Neural cell (in vitro differentiated cells): Measurements from ENCODE around the gene KCNT1.

Source experiments
- CTCF ChIP-seq: fragments of 450-650 bp; IDR thresholded peaks from 2 replicates; pipeline ENCODE4 v1.5.1; 2014; ENCODE audit warnings: antibody characterized with exemption, mild to moderate bottlenecking, moderate library complexity; ENCODE audit not compliant: poor library complexity, severe bottlenecking
- EP300 ChIP-seq: fragments of 450-650 bp; conservative IDR thresholded peaks from 2 replicates; pipeline ENCODE4 v1.6.1; 2014; ENCODE audit warnings: antibody characterized with exemption, mild to moderate bottlenecking, moderate library complexity; ENCODE audit not compliant: poor library complexity, severe bottlenecking
- EZH2 ChIP-seq: fragments of 200-600, 300-800 bp; shearing (Covaris generic), sonication (generic); IDR thresholded peaks from 2 replicates; pipeline ENCODE4 v1.6.1; 2014; ENCODE audit warnings: antibody characterized with exemption, low read length, borderline replicate concordance, mild to moderate bottlenecking; ENCODE audit not compliant: insufficient read depth, poor library complexity, severe bottlenecking
- MXI1 ChIP-seq: fragments of 450-650 bp; conservative IDR thresholded peaks from 2 replicates; pipeline ENCODE4 v1.6.1; 2014; ENCODE audit warnings: antibody characterized with exemption, mild to moderate bottlenecking; ENCODE audit not compliant: poor library complexity, severe bottlenecking
- POLR2AphosphoS5 ChIP-seq: IDR thresholded peaks from 2 replicates; pipeline ENCODE4 v1.6.1; 2012
- RAD21 ChIP-seq: fragments of 450-650 bp; conservative IDR thresholded peaks from 2 replicates; pipeline ENCODE4 v1.6.1; 2014; ENCODE audit warnings: antibody characterized with exemption, mild to moderate bottlenecking, moderate library complexity

DNA sequence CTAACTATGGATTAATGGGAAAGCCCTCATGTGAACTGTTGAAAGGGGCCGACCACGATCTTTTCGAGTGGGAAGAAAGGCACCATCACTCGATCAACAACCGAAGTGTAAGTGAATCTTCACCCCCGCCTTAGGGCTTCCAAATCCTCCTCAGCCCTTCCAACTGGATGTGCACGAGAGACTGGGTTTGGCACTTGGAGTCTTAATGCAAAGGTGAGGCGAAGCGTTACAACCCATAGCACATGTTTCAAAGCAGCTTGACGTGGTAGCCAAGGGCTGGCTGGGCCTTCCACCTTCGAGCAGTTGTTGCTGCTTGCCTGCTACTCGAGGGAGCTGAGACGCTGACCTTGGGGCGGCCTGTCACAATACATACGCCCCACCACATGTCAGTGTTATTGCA, 44.6 kb upstream of the KCNT1 start:
- no peak for TF ChIP-seq CTCF
- TF ChIP-seq EZH2 = no peak
- no peak for TF ChIP-seq MXI1
- no peak for TF ChIP-seq POLR2AphosphoS5
- no peak for TF ChIP-seq EP300
- TF ChIP-seq RAD21 = no peak
